B cell (primary cell): ENCODE measurements around the gene KPNA6.
"Not testable (repeated sequence)": the region's sequence is repeated elsewhere in the genome, so short reads cannot be mapped to it uniquely, and the experiment has no call there.

Source experiments
- EZH2 ChIP-seq: IDR thresholded peaks from 2 replicates; pipeline ENCODE4 v1.6.1; 2012; ENCODE audit warnings: borderline replicate concordance, low read depth, mild to moderate bottlenecking, moderate library complexity, low read length; ENCODE audit not compliant: insufficient read depth, poor library complexity, severe bottlenecking
- TF ChIP-seq, protein P1 (sequence below): fragments of 200-600 bp; IDR thresholded peaks from one replicate; pipeline ENCODE4 v1.8.0; 2022; ENCODE audit warnings: antibody characterized with exemption, mild to moderate bottlenecking

DNA sequence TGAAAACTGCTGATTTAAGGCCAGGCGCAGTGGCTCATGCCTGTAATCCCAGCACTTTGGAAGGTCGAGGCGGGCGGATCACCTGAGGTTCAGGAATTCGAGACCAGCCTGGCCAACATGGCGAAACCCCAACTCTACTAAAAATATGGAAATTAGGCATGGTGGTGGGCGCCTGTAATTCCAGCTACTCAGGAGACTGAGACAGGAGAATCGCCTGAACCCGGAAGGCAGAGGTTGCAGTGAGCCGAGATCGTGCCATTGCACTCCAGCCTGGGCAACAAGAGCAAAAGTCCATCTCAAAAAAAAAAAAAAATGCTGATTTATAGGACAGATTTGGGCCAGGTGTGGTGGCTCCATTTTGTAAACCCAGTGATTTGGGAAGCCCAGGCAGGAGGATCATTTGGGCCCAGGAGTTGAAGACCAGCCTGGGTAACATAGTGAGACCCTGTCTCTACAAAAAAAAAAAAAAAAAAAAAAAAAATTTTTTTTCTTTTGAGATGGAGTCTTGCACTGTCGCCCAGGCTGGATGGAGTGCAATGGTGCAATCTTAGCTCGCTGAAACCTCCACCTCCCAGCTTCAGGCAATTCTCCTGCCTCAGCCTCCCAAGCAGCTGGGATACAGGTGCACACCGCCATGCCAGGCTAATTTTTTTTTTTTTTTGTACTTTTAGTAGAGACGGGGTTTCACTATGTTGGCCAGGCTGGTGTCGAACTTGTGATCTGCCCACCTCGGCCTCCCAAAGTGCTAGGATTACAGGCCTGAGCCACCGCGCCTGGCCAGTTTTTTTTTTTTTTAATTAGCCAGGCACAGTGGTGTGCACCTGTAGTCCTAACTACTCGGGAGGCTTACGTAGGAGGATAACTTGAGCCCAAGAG, 42.0 kb upstream of the KPNA6 start:
- TF ChIP-seq EZH2 = not testable (repeated sequence)
- TF ChIP-seq, protein P1, sequence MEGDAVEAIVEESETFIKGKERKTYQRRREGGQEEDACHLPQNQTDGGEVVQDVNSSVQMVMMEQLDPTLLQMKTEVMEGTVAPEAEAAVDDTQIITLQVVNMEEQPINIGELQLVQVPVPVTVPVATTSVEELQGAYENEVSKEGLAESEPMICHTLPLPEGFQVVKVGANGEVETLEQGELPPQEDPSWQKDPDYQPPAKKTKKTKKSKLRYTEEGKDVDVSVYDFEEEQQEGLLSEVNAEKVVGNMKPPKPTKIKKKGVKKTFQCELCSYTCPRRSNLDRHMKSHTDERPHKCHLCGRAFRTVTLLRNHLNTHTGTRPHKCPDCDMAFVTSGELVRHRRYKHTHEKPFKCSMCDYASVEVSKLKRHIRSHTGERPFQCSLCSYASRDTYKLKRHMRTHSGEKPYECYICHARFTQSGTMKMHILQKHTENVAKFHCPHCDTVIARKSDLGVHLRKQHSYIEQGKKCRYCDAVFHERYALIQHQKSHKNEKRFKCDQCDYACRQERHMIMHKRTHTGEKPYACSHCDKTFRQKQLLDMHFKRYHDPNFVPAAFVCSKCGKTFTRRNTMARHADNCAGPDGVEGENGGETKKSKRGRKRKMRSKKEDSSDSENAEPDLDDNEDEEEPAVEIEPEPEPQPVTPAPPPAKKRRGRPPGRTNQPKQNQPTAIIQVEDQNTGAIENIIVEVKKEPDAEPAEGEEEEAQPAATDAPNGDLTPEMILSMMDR = not testable (repeated sequence)
